Activated CD8-positive, alpha-beta memory T cell treated with anti-CD3 and anti-CD28 coated beads, Interleukin-2, amount 50 U/mL, for 1 hour (primary cell): Measurements from ENCODE around the gene OCA2.

Experiments used
- DNase-seq: peaks from one replicate; pipeline ENCODE4 v3.0.0-alpha.2; 2020; ENCODE audit errors: extremely low read depth

The OCA2 gene

GRCh38 chr15:28003302-28004037, 95.6 kb downstream of the OCA2 start:
- DNase-seq: no peak

DNA sequence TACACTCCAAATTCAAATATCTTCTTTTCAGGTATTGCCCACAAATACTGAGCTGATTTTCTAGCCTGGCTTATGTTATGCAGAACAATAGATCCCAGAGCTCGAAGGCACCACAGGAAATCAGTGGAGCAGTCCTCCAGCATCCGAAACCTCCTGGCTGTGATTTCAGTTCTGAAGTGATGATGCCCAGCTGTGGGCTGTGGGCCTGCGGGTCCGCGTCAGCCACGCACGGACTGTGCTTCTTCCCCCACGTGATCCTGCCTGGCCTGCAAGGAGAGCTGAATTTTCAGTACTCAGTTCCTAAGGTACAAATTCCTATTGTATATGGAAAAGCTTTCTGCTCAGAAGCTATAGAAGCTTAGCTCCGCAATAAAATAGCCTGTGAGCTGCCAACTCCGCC, 96.2 kb downstream of the OCA2 start:
- DNase-seq: no peak

GRCh38 chr15:28002136-28002861, 96.8 kb downstream of the OCA2 start:
- no peak for DNase-seq

- DNase-seq: no peak
These were observed 97.5 kb downstream of the OCA2 start for GRCh38 chr15:28001641-28002040.

- DNase-seq: no peak
These were observed 104.9 kb downstream of the OCA2 start for GRCh38 chr15:27993996-27994780.

DNA sequence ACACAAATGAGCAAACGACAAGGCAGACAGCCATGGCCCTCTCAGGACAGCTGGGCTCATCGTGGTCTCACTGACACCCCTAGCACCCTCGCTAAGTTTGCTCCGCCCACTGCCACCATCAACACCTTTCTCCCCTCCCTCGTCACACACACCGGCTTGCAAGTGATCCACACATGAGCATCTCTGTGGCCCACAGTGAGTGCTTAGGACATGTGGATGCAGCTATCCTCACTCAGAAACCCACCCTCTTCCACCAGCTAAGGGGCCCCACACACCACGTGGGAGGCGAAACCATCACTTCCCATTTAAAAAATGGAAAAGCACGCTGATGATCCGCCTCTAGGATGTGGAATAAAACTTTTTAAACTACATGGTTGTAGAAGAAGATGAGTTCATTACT, 105.6 kb downstream of the OCA2 start:
- DNase-seq: no peak

DNA sequence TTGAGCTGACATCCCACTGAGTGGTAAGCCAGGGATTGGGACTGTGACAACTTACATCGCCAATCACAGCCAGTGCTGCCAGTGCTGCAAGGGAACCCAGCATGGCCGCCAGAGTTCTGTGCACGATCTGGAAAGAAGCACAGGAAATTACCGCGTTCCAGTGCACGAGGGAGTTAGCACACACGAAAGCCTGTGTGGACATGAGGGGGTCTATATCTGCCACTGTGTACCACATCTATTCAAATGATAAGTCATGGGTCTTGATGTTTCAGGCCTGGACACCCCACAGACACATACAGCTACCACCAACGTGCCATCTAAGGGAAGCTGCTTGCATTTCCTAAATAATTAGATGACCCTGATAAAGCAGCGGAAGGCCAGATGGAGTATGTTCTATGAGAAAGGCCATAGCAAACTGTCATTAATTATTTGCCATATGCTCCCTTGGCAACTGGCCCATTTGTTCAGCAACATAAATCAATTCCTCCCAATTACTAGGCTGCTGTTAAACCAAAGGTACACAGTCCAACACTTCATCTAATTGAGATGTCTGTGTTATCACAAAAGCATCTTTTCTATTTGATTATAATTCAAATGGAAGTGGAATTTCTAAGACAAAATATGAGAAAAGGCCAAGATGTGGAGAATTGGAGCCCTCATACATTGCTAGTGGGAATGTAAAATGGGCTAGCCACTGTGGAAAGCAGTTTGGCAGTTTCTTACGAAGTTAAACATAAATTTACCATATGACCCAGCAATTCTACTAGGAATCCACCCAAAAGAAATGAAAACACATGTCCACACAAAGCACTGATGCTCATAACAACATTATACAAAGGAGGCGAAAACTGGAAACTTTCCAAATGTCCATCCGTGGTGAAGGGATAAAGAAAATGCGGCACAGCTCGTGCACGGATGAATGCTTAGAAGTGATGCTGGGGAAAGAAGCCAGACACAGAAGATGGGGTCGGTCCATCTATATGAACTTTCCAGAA, 108.3 kb downstream of the OCA2 start:
- no peak for DNase-seq

GRCh38 chr15:27989838-27990237, 109.3 kb downstream of the OCA2 start:
- no peak for DNase-seq

- DNase-seq: no peak
These were observed 109.7 kb downstream of the OCA2 start for GRCh38 chr15:27989427-27989826.

DNA sequence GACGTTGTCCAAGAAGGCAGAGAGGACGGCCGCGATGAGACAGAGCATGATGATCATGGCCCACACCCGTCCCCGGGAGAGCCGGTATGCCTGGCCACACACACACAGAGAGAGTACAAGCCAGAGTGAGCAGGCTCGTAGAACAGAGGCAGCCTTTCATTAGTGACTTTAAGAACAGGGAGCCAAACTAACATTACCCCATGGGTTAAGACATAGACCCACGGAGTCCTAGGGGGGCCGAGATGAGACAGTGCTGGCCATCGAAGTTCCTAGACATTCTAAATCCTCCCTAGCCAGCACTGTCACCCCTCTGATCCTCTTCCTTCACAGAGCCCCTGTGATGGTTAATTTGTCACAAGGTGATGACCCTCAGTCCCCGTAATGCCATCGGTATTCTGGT, 114.0 kb downstream of the OCA2 start:
- no peak for DNase-seq

DNA sequence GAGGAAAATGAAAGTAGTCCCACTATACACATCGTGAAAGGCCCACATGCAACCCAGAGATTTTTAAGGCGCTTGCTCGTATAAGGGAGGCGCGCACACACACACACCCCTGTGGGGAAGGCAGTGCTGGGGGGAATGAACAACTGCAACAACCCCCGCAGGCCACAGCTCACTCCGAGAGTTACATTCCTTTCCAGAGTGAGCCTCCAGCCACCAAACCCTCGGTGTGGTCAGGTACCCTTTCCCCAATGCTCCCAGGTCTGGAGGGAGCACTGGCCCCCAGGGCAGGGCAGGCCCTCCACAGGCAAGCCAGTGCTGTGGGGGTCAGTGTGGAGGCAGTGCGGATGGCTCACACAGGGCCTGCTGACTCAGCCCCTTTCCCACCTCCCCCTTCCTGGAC, 115.6 kb downstream of the OCA2 start:
- no peak for DNase-seq

DNA sequence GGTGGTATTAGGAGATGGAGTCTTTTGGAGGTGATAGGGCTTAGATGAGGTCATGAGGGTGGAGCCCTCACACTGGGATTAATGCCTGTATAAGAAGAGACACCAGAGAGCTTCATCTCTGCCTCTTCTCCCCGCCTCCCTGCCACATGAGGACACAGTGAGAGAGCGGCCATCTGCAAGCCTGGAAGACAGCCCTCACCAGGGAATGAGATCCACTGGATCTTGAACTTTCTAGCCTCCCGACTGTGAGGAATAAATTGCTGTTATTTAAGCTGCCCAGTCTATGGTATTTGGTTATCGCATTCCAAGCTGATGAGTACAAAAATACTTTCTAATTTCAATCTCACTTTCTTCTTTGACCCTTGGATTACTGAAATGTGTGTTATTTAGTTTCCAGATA, 121.4 kb downstream of the OCA2 start:
- DNase-seq: no peak

- no peak for DNase-seq
These were observed 125.2 kb downstream of the OCA2 start for GRCh38 chr15:27973886-27974285.

GRCh38 chr15:27970661-27971392, 128.3 kb downstream of the OCA2 start:
- no peak for DNase-seq

- no peak for DNase-seq
These were observed 131.6 kb downstream of the OCA2 start for GRCh38 chr15:27967541-27967940.

- DNase-seq: no peak
These were observed 133.6 kb downstream of the OCA2 start for GRCh38 chr15:27965546-27965945.

- DNase-seq: no peak
These were observed 137.3 kb downstream of the OCA2 start for GRCh38 chr15:27961801-27962200.

GRCh38 chr15:27958911-27959578, 140.1 kb downstream of the OCA2 start:
- DNase-seq: no peak

- no peak for DNase-seq
These were observed 142.8 kb downstream of the OCA2 start for GRCh38 chr15:27956285-27956684.

DNA sequence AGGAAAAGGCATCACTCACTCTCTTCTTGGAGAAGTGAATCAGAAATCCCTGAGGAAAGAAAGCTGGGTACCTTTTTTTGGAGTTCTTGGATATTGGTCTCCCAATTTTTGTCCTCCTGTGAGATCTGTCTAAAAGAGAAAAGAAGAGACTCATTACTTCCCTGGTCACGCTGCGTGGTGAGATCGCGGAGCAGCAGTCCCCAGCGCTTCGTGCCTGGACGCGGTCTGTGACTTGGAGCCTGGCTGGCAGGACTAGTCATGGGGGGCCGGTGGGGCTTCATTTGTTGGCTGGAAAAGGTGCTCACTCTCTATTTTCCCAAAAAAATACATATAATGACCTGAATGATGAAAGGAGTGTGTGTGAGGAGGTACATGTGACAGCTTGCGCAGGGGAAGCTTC, 144.0 kb downstream of the OCA2 start:
- DNase-seq: no peak
